ENCODE measurements around the gene SAT2.
"Not testable (repeated sequence)": the region's sequence is repeated elsewhere in the genome, so short reads cannot be mapped to it uniquely, and the experiment has no call there.

The SAT2 gene

DNA sequence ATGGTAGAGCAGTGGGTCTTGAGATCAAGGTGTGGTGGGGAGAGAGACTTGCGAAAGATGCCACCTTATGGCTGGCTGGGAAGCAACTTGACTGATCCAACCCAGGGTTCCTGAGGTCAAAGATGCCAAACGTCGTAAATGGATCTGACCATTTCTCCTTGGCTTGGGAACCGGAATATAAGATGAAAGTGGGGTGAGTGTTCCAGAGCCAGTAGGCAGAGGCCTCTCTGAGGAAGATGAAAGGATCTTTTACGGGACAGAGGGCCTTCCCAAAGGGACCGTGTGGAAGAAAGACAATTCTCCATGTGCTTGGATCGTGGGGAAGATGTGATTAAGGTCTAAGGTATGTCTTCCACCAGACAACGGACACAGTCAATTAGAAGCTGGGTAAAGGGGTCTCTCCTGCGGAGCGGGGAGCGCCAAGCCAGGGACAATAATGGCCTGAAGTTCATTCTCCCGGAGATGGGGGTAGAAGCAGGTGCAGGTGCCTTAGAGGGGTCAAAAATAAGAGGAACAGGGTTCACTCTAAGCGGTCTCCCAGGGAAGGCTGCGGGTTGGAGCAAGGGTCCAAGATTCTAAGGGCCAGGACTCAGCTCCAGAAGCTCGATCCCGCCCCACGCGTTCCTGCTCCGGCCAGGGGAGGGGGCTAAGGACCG is 13.7 kb downstream of the SAT2 start:
- H3K9me3 ChIP-seq (ENCODE audit: insufficient read depth, low read depth, low read length) = no peaks in the 10 kb centered on the region
- peak overlapping the region; percentile 86; the same call in 1 of the 2 replicates for H3K9ac ChIP-seq (ENCODE audit: low read depth, low read length)
- H3K4me1 ChIP-seq (ENCODE audit: insufficient read depth, low read length) = peaks cover 11% of the 10 kb centered on the region
- H3K36me3 ChIP-seq (ENCODE audit: insufficient read depth, low read depth, low read length) = peaks cover 5% of the 10 kb centered on the region; the same call in 1 of the 2 replicates
- H3K4me3 ChIP-seq (ENCODE audit: low read length) = peak overlapping the region; percentile 78
- H3K27ac ChIP-seq (ENCODE audit: low read length) = no peak overlapping the region
- H3K27me3 ChIP-seq (ENCODE audit: insufficient read depth, low read length) = no peaks in the 10 kb centered on the region

DNA sequence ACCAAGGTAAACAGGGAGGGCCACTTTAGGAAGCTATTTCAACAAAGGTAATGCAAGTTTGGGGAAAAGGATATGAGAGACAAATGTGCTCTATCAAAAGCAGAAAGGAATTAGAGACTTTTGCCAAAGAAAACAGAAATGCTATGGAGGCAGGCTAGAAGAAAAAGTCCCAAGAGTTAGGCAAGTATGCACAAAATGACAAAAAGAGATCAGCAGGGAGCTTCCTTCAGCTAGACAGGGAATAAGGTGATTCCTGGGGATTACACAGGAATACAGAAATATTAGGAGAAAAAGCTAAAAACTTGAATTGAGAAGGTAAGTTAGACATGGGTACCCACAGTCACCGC is 15.4 kb downstream of the SAT2 start:
- Histone ChIP-seq H3K4me1 (ENCODE audit: insufficient read depth, low read length) (peaks cover 11% of the 10 kb centered on the region), H3K27me3 (ENCODE audit: insufficient read depth, low read length) (no peaks in the 10 kb centered on the region), H3K4me3 (ENCODE audit: low read length) (no peak overlapping the region), H3K9me3 (ENCODE audit: insufficient read depth, low read depth, low read length) (no peaks in the 10 kb centered on the region), H3K36me3 (ENCODE audit: insufficient read depth, low read depth, low read length) (peaks cover 5% of the 10 kb centered on the region; the same call in 1 of the 2 replicates), H3K9ac (ENCODE audit: low read depth, low read length) (no peak overlapping the region), H3K27ac (ENCODE audit: low read length) (no peak overlapping the region)

DNA sequence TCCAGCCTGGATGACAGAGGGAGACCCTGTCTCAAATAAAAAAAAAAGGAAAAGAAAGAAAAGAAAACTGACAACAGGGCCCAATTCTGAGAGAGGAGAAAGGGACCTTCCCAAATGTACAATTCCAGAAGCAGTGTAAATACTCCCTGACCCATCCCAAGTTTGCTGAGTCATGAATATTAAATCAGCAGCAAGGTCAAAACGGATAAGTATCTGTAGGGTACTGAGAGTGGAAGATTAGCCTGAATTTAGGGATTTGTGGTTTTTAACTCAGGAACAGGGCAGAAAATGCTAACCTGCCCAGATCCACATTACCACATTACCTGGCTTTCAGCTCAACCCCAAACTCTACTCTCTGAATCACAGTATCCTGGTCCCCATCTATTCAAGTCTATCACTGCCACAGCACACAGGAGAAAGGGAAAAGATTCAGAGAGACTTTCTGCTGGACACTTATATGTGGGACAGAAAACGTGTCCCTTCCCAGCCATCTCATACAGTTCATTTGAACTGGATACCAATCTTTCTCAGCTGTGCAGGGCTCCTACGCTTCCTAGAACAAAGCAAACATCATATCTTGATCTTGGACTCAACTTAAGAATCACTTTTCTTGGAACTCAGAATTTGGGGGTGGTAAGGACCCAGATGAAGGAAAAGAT is 15.9 kb downstream of the SAT2 start:
- Histone ChIP-seq H3K27ac (ENCODE audit: low read length) (no peak overlapping the region), H3K36me3 (ENCODE audit: insufficient read depth, low read depth, low read length) (peaks cover 5% of the 10 kb centered on the region; the same call in 1 of the 2 replicates), H3K27me3 (ENCODE audit: insufficient read depth, low read length) (no peaks in the 10 kb centered on the region), H3K9me3 (ENCODE audit: insufficient read depth, low read depth, low read length) (no peaks in the 10 kb centered on the region), H3K9ac (ENCODE audit: low read depth, low read length) (no peak overlapping the region), H3K4me3 (ENCODE audit: low read length) (no peak overlapping the region), H3K4me1 (ENCODE audit: insufficient read depth, low read length) (peaks cover 11% of the 10 kb centered on the region)

DNA sequence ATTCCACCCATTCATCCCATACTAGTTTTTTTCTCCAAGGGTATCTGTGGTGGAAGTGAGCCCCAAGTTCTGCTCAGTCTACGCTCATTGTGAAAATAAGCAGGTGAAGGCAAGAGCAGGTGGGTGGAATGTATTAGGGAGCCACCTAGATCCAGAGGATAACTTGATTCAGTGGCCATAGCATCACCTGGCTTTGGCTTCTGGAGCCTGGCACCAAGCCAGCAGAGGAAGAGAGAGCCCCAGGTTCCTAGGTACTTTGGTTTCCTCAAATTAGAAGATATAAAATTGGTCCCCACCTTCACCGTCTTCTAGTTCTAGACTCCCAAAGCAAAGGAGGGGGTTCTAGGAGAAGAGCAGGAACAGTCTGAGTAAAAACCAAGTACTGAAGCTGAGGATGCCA is 17.0 kb downstream of the SAT2 start:
- H3K36me3 ChIP-seq (ENCODE audit: insufficient read depth, low read depth, low read length) = peaks cover 13% of the 10 kb centered on the region

DNA sequence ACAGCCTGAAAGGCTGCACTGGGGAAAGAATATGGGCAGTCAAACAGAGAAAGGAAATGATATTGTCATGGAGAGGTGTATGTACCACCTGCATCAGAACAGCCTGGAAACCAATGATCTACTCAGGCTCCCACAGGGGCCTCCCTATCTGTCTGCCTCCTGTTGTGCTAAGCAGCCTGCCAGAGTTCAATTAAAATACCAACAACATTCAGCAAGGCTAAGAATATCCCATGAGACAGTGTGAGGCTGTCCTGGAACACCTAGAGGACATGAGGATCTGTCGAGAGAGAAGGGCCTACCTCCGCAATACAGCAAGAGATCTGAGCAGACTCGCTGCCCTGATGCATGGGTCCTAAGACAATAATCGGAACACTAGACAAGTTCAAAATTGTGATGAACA is 21.3 kb downstream of the SAT2 start:
- Histone ChIP-seq H3K27ac (ENCODE audit: low read length) (no peak overlapping the region), H3K27me3 (ENCODE audit: insufficient read depth, low read length) (no peaks in the 10 kb centered on the region), H3K9me3 (ENCODE audit: insufficient read depth, low read depth, low read length) (no peaks in the 10 kb centered on the region), H3K4me3 (ENCODE audit: low read length) (no peak overlapping the region), H3K36me3 (ENCODE audit: insufficient read depth, low read depth, low read length) (peaks cover 48% of the 10 kb centered on the region), H3K9ac (ENCODE audit: low read depth, low read length) (no peak overlapping the region), H3K4me1 (ENCODE audit: insufficient read depth, low read length) (no peaks in the 10 kb centered on the region)

More for the DNA sequence above, 17.0 kb downstream of the SAT2 start:
- no peaks in the 10 kb centered on the region for H3K9me3 ChIP-seq (ENCODE audit: insufficient read depth, low read depth, low read length)
- H3K4me1 ChIP-seq (ENCODE audit: insufficient read depth, low read length) = peaks cover 11% of the 10 kb centered on the region
- H3K9ac ChIP-seq (ENCODE audit: low read depth, low read length) = no peak overlapping the region
- no peak overlapping the region for H3K27ac ChIP-seq (ENCODE audit: low read length)
- no peak overlapping the region for H3K4me3 ChIP-seq (ENCODE audit: low read length)
- H3K27me3 ChIP-seq (ENCODE audit: insufficient read depth, low read length) = no peaks in the 10 kb centered on the region

DNA sequence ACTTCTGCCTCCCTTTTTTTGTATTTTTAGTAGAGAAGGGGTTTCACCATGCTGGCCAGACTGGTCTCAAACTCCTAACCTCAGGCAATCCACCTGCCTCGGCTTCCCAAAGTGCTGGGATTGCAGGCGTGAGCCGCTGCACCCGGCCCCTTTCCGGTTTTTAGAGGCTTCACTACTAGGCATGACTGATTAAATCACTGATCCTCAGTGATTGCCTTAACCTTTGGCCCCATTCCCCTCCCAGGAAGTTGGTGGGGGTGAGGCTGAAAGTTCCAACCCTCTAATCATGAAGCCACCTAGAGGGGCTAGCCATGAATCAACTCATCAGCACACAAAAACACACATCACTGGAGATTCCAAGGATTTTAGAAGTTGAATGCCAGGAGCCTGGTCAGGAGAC is 30.1 kb downstream of the SAT2 start:
- H3K27me3 ChIP-seq (ENCODE audit: insufficient read depth, low read length); H3K9ac ChIP-seq (ENCODE audit: low read depth, low read length); H3K27ac ChIP-seq (ENCODE audit: low read length); H3K9me3 ChIP-seq (ENCODE audit: insufficient read depth, low read depth, low read length); H3K4me3 ChIP-seq (ENCODE audit: low read length); H3K4me1 ChIP-seq (ENCODE audit: insufficient read depth, low read length): not testable (repeated sequence)
- peaks cover 88% of the 10 kb centered on the region for H3K36me3 ChIP-seq (ENCODE audit: insufficient read depth, low read depth, low read length)

DNA sequence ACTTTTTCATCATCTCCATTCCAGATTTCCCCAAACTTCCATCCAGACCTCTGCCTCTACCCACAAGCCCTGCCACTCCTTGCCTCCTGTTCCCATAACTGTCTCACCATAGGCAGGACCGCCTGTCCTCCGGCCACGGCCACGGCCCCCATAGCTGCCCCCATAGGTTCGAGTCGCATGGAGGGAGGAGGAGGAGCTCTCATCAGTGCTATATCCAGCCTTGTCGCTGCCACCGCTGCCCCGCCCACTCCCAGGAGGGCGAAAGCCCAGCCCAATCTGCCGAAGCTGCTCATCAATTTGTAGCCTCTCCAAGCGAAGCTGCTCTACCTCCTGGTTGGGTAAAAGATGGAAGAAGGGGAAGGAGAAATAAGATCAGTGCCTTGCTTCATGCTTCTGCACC is 34.3 kb downstream of the SAT2 start:
- Histone ChIP-seq H3K4me3 (ENCODE audit: low read length) (no peak overlapping the region), H3K4me1 (ENCODE audit: insufficient read depth, low read length) (peaks cover 14% of the 10 kb centered on the region), H3K36me3 (ENCODE audit: insufficient read depth, low read depth, low read length) (peaks cover 71% of the 10 kb centered on the region), H3K9me3 (ENCODE audit: insufficient read depth, low read depth, low read length) (no peaks in the 10 kb centered on the region), H3K27ac (ENCODE audit: low read length) (no peak overlapping the region), H3K9ac (ENCODE audit: low read depth, low read length) (no peak overlapping the region), H3K27me3 (ENCODE audit: insufficient read depth, low read length) (no peaks in the 10 kb centered on the region)

DNA sequence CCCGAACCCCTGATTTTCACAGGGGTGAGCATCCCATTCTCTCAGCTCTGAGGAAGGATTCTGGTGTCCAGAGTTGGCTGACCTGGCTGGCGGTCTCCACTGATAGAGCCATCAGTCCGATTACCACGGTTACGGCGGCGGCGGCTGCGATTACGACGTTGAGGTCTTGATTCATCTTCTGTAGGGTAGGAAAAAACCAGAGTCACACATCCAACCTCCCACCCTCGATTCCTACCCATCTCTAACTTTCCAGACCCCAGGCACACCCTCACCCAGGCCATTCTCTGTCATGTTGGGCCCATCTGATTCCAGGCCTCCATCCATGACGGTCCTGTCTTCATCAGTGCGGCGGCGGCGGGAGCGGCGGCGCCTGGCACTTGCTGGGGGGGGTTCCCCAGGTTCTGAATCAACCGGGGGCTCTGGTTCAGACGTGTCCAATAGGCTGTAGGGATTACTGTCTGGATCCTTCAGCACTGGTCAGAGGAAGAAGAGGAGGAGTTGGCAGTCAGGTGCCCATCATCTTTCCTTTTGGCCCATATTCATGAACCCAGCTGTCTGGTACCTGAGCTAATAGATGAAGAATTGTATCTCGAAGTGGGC is 35.1 kb downstream of the SAT2 start:
- H3K36me3 ChIP-seq (ENCODE audit: insufficient read depth, low read depth, low read length) = peaks cover 77% of the 10 kb centered on the region
- H3K9me3 ChIP-seq (ENCODE audit: insufficient read depth, low read depth, low read length) = no peaks in the 10 kb centered on the region
- no peak overlapping the region for H3K27ac ChIP-seq (ENCODE audit: low read length)
- H3K9ac ChIP-seq (ENCODE audit: low read depth, low read length) = no peak overlapping the region
- no peak overlapping the region for H3K4me3 ChIP-seq (ENCODE audit: low read length)
- H3K4me1 ChIP-seq (ENCODE audit: insufficient read depth, low read length) = peaks cover 14% of the 10 kb centered on the region
- no peaks in the 10 kb centered on the region for H3K27me3 ChIP-seq (ENCODE audit: insufficient read depth, low read length)

DNA sequence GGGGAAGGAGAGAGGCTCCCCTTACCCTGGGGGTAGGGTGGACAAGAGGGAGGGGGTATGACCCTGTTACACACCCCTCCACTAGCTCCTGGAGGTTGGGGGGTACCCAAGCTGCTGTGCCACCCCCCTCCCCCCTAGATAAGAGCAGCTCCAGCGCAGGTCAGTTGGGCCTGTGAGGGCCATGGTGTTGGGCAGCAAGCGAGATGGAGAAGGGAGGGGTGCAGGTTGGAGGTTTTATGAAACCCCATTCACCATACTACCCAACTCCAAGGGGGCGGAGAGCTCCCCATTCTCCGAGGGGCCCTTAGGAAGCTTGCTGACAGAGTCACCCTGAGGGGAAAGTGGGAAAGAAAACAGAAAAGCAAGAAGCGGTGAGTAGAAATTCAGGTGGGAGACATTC is 36.0 kb downstream of the SAT2 start:
- H3K4me3 ChIP-seq (ENCODE audit: low read length) = no peak overlapping the region
- H3K27ac ChIP-seq (ENCODE audit: low read length) = peak overlapping the region; percentile 76
- no peaks in the 10 kb centered on the region for H3K27me3 ChIP-seq (ENCODE audit: insufficient read depth, low read length)
- peaks cover 77% of the 10 kb centered on the region for H3K36me3 ChIP-seq (ENCODE audit: insufficient read depth, low read depth, low read length)
- peaks cover 14% of the 10 kb centered on the region for H3K4me1 ChIP-seq (ENCODE audit: insufficient read depth, low read length)
- H3K9me3 ChIP-seq (ENCODE audit: insufficient read depth, low read depth, low read length) = no peaks in the 10 kb centered on the region
- peak overlapping the region; percentile 66; the same call in 1 of the 2 replicates for H3K9ac ChIP-seq (ENCODE audit: low read depth, low read length)

DNA sequence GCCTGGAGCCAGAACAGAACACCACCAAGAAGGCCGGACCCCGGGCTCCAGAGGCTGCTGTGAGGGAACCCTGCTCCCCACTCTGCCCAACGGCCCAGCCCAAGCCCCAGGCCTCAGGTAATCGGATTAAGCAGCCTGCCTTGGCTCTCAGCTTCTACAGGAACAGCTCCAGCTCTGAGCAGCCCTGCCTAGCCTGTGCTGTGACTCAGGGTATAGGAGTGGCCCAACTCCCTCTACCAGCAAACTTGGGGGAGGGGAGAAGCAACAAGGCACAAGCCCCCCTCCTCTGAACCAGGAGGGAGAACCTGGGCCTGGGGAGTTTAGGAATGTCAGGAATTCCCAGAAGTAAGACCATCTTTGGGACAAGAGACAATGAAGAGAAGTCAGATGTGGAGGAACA is 36.9 kb downstream of the SAT2 start:
- H3K27ac ChIP-seq (ENCODE audit: low read length) = peak overlapping the region; percentile 72
- 0 out of 2 replicates have a peak overlapping the region, but pooled peaks have one; percentile 15 for H3K4me3 ChIP-seq (ENCODE audit: low read length)
- peak overlapping the region; percentile 66 for H3K9ac ChIP-seq (ENCODE audit: low read depth, low read length)
- H3K27me3 ChIP-seq (ENCODE audit: insufficient read depth, low read length) = no peaks in the 10 kb centered on the region
- H3K36me3 ChIP-seq (ENCODE audit: insufficient read depth, low read depth, low read length) = peaks cover 75% of the 10 kb centered on the region
- no peaks in the 10 kb centered on the region for H3K9me3 ChIP-seq (ENCODE audit: insufficient read depth, low read depth, low read length)
- H3K4me1 ChIP-seq (ENCODE audit: insufficient read depth, low read length) = peaks cover 14% of the 10 kb centered on the region

DNA sequence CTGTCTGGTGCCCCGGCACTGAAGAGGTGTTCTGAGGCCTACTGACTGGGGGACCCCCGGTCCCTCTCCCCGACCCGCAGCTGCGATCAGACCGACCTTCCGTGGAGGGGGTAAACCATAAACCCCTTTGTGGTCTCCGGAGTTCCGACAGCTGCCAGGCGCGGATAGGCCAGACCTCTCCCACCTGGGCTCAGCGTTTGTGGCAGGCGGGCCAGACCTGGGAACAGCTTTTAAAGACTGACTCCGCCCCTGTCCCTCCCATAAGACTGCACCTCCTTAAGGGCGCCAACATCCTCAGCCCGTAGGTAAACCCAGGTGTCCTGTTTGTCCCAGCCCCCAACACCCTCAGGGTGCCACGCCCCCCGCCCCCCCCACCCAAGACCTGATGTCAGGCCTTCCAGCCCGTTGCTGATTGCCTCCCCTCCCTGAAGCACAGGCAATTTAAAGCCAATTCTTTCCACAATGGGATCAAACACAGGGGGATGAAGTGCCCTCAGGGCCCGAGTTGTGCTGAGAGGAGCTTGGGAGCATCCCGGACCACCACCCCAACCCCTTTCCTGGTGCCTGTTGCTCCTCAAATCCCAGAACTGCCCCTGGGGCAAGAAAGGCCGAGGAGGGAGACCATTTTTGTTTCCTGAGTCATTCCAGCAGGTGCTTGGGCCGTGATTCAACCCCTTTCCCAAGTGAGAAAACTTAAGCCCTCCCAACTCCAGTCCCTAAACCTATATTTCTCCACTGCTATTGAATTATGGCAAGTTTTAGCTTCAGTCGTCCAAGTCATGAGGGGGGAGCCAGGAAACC is 37.5 kb downstream of the SAT2 start, which contains the start of gene SOX15:
SOX15 (minus strand) TSS at position 204 of the 801 bp plus-strand sequence. CDS start 418 bp downstream, outside the sequence.
- H3K4me1 ChIP-seq (ENCODE audit: insufficient read depth, low read length) = peaks cover 14% of the 10 kb centered on the region
- H3K36me3 ChIP-seq (ENCODE audit: insufficient read depth, low read depth, low read length) = peaks cover 72% of the 10 kb centered on the region
- H3K9ac ChIP-seq (ENCODE audit: low read depth, low read length) = peak within 1 kb of the TSS; percentile 66
- H3K4me3 ChIP-seq (ENCODE audit: low read length) = peak within 1 kb of the TSS; percentile 57
- H3K27me3 ChIP-seq (ENCODE audit: insufficient read depth, low read length) = no peaks in the 10 kb centered on the region
- H3K27ac ChIP-seq (ENCODE audit: low read length) = peak within 1 kb of the TSS; percentile 72
- no peaks in the 10 kb centered on the region for H3K9me3 ChIP-seq (ENCODE audit: insufficient read depth, low read depth, low read length)
